Measurements from ENCODE around the gene TAS1R3. TPM values are rescaled to one million over a fixed set of nuclear protein-coding genes. Genes with fewer than 3 reads are reported as not detected.
A peak's percentile ranks its signal among the peaks of the same experiment; 100 is the strongest.

The TAS1R3 gene
- total RNA-seq, 1 experiment from 2014 or later = 0.07 TPM

DNA sequence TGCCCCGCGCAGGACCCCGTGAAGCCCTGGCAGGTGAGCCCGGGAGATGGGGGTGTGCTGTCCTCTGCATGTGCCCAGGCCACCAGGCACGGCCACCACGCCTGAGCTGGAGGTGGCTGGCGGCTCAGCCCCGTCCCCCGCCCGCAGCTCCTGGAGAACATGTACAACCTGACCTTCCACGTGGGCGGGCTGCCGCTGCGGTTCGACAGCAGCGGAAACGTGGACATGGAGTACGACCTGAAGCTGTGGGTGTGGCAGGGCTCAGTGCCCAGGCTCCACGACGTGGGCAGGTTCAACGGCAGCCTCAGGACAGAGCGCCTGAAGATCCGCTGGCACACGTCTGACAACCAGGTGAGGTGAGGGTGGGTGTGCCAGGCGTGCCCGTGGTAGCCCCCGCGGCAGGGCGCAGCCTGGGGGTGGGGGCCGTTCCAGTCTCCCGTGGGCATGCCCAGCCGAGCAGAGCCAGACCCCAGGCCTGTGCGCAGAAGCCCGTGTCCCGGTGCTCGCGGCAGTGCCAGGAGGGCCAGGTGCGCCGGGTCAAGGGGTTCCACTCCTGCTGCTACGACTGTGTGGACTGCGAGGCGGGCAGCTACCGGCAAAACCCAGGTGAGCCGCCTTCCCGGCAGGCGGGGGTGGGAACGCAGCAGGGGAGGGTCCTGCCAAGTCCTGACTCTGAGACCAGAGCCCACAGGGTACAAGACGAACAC lies 1.8 kb downstream of the TAS1R3 start:
- H3K4me1 ChIP-seq (ENCODE audit: control insufficient read depth in 1 of 2, insufficient read depth in 2 of 2, low read length in 2 of 2) = peaks cover 10 to 41% of the 10 kb centered on the region in 2 experiments; a peak in 3 of 4 replicates
- TF ChIP-seq POLR2AphosphoS5 (IDR thresholded peaks at IDR 0.05; ENCODE audit: low read depth, low read length) (peak; percentile 57), MAX (IDR thresholded peaks at IDR 0.05) (peak; percentile 66), CEBPB (IDR thresholded peaks at IDR 0.05; ENCODE audit: low read depth) (no peak)
- ChIA-PET RAD21 (ENCODE audit: low non-redundant PET in 1 of 2, low total read pairs in 2 of 2, uncharacterized antibody in 2 of 2, unreplicated experiment in 2 of 2) (no interaction called here), CTCF (no interaction called here), POLR2A (interaction anchor here (0.6 kb wide), 1 partner anchor 42 kb away, joined by 3 read pairs; the partner anchor contains the start of gene AURKAIP1)
- H3K4me2 ChIP-seq (ENCODE audit: low read length) = peak overlapping the region; percentile 44
- peak overlapping the region; percentile 20; the same call in 1 of the 2 replicates for H3K9ac ChIP-seq (ENCODE audit: low read length)
- peak overlapping the region; percentile 10; the same call in 1 of the 2 replicates for H3K27ac ChIP-seq (ENCODE audit: low read depth, low read length)
- no peaks in the 10 kb centered on the region for H3K9me3 ChIP-seq (ENCODE audit: control insufficient read depth in 1 of 2, insufficient read depth in 1 of 2, low read depth in 1 of 2, low read length in 2 of 2)
- H2AFZ ChIP-seq (ENCODE audit: low read depth, low read length, poor library complexity, severe bottlenecking) = no peak overlapping the region
- H3K36me3 ChIP-seq (ENCODE audit: control insufficient read depth in 1 of 2, insufficient read depth in 2 of 2, low read length in 2 of 2) = peaks cover 0 to 10% of the 10 kb centered on the region in 2 experiments; a peak in 1 of 4 replicates
- H3K27me3 ChIP-seq (ENCODE audit: insufficient read depth, low read length) = no peaks in the 10 kb centered on the region
- peaks cover 7% of the 10 kb centered on the region; the same call in 1 of the 2 replicates for H3K79me2 ChIP-seq (ENCODE audit: insufficient read depth, low read length)
- no peaks in the 10 kb centered on the region for H3K9me2 ChIP-seq (ENCODE audit: insufficient read depth)
- intact Hi-C loops (cut with micrococcal nuclease) = no loop called here
- no peak overlapping the region for H3K4me3 ChIP-seq (replicated peaks in 1 of 2; ENCODE audit: low read depth in 1 of 2, low read length in 2 of 2)
- no peak for DNase-seq (ENCODE audit: low read depth, low spot score)
- no TSS peak for BruUV-seq (replicated peaks)
- ATAC-seq = peak; percentile 17
- peaks cover 4% of the 10 kb centered on the region; the same call in 1 of the 2 replicates for H4K20me1 ChIP-seq (ENCODE audit: insufficient read depth)

- POLR2A ChIA-PET = interaction anchor here (0.6 kb wide), 1 partner anchor 41 kb away, joined by 3 read pairs; the partner anchor contains the start of gene AURKAIP1
- intact Hi-C loops (cut with micrococcal nuclease) = no loop called here
These were observed 2.6 kb downstream of the TAS1R3 start for GRCh38 chr1:1333551-1334241.

More at GRCh38 chr1:1333551-1334241, 2.6 kb downstream of the TAS1R3 start:
- no peak for DNase-seq (ENCODE audit: low read depth, low spot score)
- Histone ChIP-seq H3K9me2 (ENCODE audit: insufficient read depth) (no peaks in the 10 kb centered on the region), H3K27ac (ENCODE audit: low read depth, low read length) (peak overlapping the region; percentile 28; the same call in 1 of the 2 replicates), H3K79me2 (ENCODE audit: insufficient read depth, low read length) (peaks cover 7% of the 10 kb centered on the region; the same call in 1 of the 2 replicates), H4K20me1 (ENCODE audit: insufficient read depth) (peaks cover 4% of the 10 kb centered on the region; the same call in 1 of the 2 replicates), H3K27me3 (ENCODE audit: insufficient read depth, low read length) (no peaks in the 10 kb centered on the region), H3K4me1 (ENCODE audit: control insufficient read depth in 1 of 2, insufficient read depth in 2 of 2, low read length in 2 of 2) (peaks cover 10 to 47% of the 10 kb centered on the region in 2 experiments; a peak in 3 of 4 replicates), H2AFZ (ENCODE audit: low read depth, low read length, poor library complexity, severe bottlenecking) (no peak overlapping the region), H3K4me2 (ENCODE audit: low read length) (no peak overlapping the region), H3K9me3 (ENCODE audit: control insufficient read depth in 1 of 2, insufficient read depth in 1 of 2, low read depth in 1 of 2, low read length in 2 of 2) (no peaks in the 10 kb centered on the region), H3K36me3 (ENCODE audit: control insufficient read depth in 1 of 2, insufficient read depth in 2 of 2, low read length in 2 of 2) (peaks cover 3 to 12% of the 10 kb centered on the region in 2 experiments; a peak in 2 of 4 replicates), H3K4me3 (replicated peaks in 1 of 2; ENCODE audit: low read depth in 1 of 2, low read length in 2 of 2) (no peak overlapping the region), H3K9ac (ENCODE audit: low read length) (no peak overlapping the region)
- peak; percentile 15 for ATAC-seq
- RAD21 ChIA-PET (ENCODE audit: low non-redundant PET in 1 of 2, low total read pairs in 2 of 2, uncharacterized antibody in 2 of 2, unreplicated experiment in 2 of 2) = no interaction called here
- TF ChIP-seq ZFX (IDR thresholded peaks at IDR 0.05) (peak; percentile 27; the same call in 1 of the 2 replicates), POLR2AphosphoS5 (IDR thresholded peaks at IDR 0.05; ENCODE audit: low read depth, low read length) (peak; percentile 48; the same call in 1 of the 2 replicates), CEBPB (IDR thresholded peaks at IDR 0.05; ENCODE audit: low read depth) (no peak)
- BruUV-seq (replicated peaks) = no TSS peak
- CTCF ChIA-PET = no interaction called here

All from HCT116 (cell line).